GM18499 (cell line): ENCODE results near the gene DSCAM.
"Not testable (repeated sequence)": the region's sequence is repeated elsewhere in the genome, so short reads cannot be mapped to it uniquely, and the experiment has no call there.

Experiments used
- ATAC-seq: cut with Tn5 transposase; IDR thresholded peaks from one replicate; pipeline ENCODE4 v1.9.1; 2021; ENCODE audit warnings: moderate number of reproducible peaks; ENCODE audit not compliant: insufficient read depth, unreplicated experiment

Gene DSCAM

DNA sequence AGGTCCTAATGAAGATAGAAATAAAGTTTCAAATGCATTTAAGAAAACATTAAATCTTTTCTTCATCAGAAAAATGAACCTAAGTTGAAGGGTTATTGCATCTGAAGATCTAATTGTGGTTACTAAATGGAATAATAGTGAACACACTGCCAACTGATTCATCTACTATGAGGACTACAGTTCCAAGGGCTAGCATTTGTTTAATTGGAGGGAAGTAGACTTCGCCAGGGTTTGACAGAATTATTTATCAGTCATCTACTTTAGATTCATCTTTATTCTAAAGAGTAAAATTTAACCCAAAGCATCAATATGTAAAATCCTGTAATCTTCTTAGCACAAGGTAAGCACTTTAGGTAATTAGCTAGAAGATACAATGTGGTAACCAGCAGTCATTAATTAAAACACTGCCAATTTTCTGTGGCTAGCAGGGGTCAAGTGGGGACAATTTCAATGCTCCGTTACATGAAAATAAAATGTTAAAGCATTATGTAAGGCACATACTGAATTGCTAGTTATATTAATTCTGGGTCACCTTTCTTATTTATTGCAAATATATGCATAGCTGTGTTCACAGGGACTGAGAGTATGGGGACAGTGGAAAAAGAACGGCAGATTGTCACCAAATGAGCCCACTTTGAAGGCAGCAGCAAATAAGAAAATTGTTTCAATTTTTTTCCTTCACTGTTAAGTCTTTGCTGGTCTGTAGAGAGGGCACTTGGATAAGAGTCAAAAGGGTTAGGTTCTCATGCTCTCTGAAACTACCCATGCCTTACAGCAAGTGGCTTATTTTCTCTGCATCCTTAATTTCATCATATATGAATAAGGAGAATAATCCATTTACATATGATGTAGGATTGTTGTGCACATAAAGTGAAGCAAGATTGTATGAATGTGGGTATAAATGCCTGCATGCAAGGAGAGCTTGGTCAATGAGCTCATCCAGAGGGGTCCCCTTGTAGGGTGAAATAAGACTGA, 563.8 kb downstream of the DSCAM start:
- ATAC-seq = no peak

DNA sequence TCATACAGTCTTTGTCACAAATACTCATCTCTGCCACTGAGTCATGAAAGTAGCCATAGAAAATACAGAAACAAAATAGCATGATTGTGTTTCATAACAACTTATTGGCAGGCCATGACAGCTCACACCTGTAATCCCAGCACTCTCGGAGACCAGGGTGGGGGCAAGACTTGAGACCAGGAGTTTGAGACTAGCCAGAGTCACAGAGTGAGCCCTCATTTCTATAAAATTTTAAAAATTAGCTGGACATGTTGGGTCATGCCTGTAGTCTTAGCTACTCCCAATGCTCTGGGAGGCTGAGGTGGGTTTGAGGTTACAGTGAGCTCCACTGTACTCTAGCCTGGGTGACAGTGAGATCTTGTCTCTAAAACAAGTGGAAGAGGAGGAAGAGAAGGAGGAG, 568.6 kb downstream of the DSCAM start:
- no peak for ATAC-seq

DNA sequence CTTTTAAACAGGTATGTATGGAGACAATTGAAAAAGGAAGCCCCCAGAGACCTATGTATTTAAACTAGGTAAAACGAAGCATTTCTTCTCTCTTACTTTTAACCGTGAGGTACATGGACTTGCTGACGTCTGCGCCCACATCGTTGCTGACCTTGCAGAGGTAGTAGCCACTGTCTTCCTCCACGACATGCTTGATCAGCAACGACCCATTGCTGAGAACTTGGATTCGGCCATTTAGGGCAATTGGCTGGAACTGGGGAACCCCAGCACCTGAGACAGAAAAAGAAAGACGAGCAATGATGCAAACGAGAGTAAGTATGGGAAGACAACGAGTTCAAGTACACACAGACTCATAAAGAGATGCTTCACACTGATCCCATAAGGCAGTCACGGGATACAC, 571.0 kb downstream of the DSCAM start:
- no peak for ATAC-seq

DNA sequence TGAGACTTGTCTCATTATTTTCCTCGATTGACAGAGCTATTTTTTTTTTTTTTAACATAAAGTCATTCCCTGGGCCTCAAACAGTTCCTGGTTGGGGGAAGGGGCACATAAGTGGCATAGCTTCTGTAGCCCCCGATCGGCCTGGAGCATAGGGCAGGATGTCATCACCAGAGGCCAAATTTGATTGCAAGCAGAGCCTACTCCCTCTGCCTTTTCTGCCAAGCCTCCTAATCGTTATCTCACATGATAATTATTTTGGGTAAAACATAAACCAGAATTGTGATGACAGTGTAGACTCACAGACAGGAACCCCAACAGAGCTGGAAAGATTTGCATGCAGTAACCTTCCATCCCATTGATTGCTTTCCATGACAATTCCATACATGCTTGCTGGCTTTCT, 574.9 kb downstream of the DSCAM start:
- ATAC-seq = no peak

DNA sequence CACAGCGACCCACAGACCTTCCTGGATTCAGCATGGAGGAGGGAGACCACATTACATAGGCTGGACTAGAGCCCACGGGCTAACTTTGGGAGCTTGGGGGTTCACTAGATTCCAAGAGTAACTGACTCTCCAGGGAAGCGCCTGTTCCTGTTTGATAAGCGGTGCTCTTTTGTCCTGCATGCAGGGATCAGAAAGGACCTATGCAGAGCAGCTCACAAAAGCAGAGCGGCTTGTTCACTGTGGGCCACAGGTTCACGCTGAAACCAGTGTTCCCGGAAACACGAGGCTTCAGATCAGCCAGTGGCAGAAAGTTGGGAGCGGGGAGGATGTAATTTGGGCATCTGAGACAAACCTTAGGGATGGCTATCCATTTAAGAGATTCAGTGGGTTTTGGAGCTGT, 575.8 kb downstream of the DSCAM start:
- ATAC-seq = no peak

DNA sequence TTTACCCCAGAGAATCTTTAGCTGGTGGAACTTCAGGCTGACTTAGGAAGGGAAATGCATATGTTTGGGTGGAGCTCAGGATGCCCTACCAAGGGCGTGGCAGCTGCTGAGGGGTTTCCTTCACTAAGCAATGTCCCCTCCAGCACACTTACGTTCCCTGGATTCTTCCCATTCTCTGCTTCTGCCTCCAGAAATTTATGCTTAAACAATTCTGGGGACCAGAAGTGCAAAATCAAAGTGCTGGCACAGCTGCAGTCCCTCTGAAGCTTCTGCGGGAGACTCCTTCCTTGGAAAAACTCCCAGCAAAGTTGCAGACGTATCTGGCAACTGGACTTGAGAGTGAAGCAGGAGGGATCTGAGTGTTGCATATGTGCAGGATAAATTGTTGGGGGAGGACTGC, 576.9 kb downstream of the DSCAM start:
- ATAC-seq = no peak

DNA sequence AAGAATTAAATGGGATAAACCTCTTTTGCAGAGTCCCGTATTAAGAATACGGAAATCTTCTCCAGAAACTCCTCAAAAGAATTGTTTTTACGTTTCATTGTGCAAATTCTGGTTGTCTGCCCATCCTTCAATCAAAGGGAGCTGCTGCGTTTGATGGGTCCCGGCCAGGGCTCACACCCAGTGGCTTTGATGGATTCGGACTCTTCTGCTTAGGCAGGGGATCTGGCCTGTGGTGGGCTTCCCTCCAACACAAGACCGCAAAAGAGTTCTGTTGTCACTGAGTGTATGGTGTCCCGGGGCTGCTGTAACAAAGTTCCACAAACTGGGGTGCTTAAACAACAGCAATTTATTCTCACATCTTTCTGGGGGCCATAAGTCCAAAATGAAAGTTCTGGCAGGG, 577.7 kb downstream of the DSCAM start:
- no peak for ATAC-seq

DNA sequence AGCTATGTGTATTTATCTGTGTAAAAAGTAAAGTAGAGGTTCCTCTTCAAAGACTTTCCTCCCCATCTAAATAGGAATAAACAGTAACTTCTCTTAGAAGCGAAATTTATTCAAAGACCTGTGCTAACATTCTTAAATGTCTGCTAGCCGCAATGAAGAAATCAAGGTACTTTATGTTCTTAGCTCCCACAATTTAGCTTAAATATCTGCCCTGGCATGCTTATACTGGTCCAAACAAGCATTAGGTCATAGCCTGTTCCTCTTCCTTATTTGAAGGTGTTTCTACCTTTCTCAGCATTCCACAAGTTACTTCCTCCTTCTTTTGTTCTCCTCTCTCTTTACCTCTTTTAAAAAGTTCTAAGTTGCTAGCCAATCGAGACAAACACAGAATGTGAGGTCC, 588.5 kb downstream of the DSCAM start:
- ATAC-seq = not testable (repeated sequence)

DNA sequence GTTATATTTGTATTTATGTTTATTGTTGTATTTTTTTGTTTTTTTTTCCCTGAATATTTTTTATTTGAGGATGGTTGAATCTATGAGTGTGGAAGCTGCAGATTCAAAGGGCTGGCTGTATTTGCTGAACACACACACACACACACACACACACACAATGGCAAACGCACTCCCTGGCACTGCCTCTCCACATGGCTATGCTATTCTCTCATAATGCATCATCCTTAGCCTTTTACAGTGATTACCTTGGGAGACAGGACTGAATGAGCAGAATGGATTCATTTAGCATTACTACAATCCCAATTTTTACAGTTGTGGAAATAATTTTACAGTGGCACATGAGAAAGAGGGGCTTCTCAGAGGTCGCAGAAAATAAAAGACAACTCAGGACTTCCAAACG, 589.6 kb downstream of the DSCAM start:
- no peak for ATAC-seq

DNA sequence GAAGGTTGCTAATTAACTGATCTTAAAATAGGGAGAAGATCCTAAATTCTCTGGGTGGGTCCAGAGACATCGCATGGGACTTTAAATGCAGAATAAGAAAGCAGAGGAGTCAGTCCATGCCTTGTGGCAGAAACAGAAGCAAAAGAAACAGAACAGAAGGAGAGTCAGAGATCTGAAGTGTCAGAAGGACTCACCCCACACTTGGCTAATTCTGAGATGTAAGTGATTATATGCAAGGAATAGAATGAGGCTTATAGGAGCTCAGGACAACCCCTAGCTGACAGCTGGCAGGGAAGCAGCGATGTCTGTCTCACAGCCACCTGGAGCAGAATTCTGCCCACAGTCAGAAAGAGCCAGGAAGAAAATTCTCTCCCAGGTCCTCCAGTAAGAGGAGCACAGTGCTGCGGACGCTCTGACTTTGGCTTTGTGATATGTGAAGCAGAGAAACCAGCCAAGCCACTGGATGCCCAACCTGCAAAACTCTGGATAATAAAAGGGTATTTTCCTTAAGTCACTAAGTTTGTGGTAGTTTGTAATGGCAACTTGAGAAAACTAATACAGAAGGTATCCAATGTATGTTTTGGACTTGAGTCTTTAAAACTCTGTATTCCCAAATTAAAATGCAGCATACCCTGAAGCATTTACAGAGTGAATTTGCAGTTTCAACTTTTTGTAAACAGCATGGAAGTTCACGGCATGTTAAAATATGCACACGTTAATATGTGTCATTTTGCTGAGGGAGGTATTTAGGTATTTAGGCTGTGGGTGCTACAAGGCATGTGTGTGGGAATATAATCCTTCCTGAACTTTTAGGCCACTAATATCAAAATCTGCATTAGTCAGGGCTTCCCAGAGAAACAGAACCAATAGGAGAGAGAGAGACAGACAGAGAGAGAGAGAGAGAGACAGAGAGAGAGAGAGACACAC, 591.2 kb downstream of the DSCAM start:
- no peak for ATAC-seq

DNA sequence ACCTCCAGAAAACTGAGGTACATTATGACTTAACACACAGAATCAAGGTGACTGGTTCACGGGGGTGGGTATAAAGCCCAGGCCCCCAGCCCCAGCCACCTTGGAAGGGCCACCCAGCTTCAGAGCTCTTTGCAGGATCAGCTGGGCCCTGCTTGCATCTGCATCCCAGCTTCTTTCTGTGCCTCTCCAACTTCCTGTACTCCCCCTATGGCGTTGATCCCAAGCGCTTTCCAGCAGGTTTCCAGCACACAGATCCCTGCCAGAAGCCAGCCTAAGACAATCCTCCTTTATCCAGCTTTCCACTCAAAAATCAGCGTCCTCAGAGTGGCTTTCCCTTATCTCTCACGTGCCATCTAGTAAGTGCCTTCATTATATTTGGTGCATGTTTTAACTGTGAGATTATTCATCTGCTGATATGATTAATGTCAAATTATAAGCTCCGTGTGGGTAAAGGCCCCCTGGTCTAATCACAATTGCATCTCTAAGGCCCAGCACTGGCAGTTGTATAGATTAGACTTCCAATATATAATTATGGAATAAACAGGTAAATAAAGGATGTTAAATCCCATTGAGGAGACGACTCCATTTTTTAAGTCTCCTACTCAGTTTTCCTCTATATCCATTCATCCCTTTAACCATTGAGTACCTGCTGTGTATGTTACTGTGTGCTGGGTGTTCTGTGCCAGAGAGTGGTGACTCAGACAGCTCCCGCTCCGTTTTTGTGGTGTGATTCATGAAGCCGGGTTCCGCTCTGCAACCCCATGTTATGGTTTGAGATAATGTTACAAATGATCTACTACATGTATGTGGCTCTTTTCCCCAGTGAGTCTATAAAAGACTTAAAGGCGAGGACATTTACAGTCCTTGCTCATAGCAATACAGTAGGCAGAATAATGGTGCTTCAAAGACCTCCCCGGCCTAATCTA, 592.2 kb downstream of the DSCAM start:
- no peak for ATAC-seq

DNA sequence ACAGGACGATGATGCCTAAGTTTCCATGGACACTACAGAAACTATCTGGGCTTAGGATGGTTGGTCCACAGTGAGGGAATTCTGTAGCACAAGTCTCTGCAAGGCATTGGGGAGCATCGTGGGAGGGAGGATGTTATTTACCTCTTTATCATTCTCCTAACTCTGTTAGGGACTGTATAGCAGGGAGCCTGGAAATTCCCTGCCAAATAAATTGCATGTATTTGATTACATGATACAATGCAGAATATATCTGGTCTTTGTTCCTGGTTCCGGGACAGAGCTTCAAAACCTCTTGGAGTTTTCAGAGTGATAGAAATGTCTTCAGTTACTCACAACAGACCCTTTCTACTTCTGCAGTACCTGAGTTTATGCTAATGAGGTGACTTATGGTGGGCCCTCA, 593.8 kb downstream of the DSCAM start:
- no peak for ATAC-seq

DNA sequence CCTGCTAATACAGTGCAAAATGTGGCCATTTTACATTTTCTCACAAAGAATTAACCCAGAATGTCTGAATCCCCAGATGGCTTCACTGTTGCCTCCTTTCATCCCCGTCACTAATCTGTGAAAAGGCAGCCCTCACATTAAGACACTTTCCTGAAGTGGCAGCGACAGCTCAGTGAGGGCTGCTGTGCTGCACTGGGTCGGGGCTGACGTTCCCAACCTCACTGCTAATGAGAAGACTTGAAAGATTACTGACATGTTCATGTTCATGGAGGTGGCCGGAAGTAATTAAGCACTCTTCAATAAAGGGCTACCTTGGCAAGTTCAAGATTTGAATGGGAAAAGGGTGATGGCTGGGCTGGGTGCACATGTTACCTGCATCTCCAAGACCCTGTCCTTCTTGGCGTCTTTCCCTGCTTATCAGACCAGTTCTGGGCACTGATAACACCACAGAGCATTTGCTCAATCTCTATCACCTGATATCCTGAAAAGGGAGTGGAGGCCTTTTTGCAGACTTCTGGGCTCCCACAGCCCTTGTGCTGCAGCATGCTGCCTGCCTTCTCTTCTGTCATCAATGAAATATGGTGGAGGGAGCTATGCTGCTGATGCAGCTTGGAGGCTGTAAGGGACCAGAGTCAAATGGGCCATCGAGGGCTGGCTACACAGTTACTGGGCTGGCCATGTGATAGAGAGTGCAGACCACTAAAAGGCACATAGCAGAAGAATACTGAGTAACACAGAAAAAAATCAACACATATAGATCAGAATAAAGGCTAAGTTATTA, 596.3 kb downstream of the DSCAM start:
- ATAC-seq = no peak

DNA sequence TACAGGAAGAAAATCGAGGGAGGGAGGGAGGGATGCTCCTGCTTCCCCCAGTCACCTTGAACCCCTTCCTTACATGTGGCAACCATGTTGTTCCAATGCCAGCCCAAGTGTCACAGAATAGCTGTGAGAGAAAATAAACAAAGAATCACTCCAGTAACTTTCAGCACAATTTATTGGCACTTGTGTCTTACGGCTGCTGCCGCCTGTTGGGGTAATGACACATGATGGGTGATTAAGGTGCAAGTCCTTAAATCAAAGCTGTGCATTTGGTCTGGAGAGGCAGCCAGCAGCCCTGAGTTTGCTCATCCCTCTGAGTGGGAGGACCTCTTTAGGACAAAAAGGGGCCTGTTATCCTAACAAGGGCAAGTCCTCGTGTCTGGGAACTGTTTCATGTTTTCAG, 602.0 kb downstream of the DSCAM start:
- no peak for ATAC-seq

DNA sequence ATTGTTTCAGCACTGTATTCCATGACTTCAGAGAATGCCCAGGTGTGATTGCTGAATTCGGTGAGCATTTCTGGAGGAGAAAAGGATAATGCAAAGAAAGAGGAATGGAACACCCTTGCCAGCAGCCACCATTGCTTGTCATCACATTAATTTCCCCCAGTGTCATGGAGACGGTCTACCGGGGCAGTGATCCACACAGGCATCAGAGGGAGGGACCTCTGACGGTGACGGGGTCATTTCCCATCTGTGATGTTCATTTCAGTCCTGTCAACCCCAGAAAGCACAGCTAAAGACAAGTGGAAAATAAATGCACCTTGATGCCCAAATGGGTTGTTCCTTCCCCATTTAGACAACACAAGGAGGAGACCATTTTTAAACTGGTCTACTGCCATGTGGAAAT, 603.3 kb downstream of the DSCAM start:
- no peak for ATAC-seq

DNA sequence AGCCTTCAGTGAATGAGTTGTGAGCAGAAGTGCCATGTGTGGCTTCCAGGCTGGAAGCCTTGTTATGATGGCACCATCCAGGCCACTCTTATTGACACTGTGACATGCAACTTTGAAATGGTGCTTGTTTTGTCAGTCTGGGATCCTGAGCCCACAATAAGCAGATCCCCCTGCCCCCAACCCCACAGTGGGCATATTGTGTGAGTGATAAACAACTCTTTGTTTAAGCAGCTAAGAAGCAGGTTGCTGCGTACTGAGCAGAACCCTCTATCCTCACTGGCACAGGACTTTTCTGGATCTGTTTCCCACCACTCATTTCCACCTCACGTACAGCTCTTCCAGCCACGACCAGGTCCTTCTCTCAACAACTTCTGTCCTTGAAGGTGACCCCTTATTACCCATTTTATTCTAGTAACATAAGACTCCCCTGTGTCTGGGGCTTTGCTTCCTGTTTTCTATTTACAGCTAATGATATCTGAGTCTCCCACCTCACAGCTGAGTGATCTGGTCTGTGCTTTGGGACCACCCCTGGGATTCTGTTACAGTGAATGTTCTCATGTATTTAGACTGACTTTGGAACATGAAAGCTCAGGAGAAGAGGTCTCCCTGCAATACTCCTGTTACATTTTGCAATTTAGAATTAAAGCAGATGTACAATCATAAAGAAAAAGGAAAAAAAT, 604.2 kb downstream of the DSCAM start:
- ATAC-seq = no peak

DNA sequence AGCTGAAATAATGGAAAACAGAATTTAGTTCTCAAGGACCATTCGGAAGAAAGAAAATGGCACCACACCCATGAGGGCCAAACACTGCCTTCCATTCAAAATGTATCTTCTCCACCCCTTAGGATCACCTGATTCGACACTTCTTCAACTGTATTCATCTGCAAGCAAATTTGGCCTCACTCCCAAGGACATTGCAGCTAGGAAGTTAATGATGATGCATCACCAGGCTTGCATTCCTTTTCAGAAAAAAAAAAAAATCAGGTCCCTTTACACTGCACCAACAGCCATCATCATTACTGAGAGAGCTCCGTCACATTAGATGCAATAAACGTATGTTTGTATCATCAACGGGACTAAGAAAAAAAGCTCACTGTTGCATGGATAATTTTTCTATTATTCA, 611.4 kb downstream of the DSCAM start:
- ATAC-seq = no peak

DNA sequence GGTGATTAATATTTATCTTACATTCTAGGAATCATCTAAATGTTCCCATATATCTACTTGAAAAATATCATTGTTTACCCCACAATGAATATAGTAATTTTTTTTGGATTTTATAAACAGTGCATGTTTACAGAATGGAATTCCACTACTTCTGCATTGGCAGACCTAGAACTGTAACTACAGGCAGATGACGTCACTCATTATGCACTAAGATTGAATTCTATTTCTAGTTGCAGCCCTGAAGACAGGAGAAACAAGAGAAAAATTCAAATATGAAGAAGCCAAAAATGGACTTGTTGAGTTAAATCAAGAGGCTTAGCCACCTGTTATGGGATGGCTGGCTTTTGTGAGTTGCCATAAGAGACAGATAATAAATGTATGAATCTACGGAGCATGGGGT, 615.0 kb downstream of the DSCAM start:
- no peak for ATAC-seq

DNA sequence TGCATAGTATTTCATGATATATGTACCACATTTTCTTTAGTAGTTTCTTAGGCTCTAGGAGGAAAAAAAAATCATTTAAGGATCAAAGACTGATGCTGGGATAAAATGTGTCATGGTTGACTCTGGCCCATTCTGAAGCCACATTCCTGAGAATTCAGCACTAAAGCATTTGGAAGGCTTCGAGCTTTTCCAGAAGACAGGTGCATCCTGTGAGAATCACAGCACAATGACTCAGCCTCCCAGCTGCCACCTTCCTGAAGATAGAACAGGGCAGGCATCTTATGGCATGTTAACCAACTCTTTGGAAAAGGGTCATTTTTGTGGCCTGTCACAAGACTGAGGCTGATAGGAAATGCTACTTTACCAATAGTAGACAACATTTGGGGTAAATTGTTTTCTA, 619.9 kb downstream of the DSCAM start:
- no peak for ATAC-seq
